ENCODE results near the gene DPP6.

DNA sequence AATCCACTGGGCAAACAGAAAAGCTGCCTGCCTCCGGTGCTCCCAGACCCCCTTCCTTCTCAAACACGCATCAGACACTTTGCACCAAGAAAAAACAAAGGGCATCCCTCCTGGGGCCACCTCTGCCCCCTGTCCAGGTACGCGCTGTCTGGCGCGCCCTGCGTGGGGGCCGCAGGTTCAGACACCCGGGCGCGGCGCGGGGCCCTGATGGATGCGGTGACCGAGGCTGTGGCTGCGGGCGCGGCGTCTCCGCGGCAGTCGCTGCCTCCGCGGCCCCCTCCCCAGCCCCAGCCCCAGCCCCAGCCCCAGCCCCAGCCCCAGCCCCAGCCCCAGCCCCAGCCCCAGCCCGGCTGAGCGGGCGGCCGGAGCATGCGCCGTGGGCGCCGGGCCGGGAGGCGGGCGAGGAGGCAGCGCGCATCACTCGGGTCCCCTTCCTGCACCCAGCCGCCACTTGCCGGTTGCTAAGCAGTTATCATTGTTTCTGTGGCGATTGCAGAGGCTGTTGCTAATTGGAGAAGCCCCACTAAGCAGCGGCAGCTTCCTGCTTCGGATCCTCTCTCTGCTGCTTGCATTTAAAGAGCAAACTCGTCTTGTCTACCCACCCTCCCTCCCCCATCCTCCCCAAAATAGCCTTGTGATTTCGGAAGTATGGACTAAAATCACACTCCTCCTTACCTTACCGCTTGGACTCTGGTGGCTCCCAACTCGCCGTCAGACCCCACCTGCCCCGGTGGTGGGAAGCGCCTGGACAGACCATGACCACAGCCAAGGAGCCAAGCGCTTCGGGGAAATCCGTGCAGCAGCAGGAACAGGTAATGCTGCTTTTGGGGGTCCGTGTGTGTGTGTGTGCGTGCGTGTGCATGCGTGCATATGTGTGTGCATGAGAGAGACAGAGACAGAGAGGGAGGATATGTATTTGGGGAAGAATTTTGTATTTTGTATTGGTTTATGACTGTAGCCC, 252.8 kb downstream of the DPP6 start:
- TF ChIP-seq, protein P1, sequence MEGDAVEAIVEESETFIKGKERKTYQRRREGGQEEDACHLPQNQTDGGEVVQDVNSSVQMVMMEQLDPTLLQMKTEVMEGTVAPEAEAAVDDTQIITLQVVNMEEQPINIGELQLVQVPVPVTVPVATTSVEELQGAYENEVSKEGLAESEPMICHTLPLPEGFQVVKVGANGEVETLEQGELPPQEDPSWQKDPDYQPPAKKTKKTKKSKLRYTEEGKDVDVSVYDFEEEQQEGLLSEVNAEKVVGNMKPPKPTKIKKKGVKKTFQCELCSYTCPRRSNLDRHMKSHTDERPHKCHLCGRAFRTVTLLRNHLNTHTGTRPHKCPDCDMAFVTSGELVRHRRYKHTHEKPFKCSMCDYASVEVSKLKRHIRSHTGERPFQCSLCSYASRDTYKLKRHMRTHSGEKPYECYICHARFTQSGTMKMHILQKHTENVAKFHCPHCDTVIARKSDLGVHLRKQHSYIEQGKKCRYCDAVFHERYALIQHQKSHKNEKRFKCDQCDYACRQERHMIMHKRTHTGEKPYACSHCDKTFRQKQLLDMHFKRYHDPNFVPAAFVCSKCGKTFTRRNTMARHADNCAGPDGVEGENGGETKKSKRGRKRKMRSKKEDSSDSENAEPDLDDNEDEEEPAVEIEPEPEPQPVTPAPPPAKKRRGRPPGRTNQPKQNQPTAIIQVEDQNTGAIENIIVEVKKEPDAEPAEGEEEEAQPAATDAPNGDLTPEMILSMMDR (IDR thresholded peaks at IDR 0.05; ENCODE audit: low read depth, low read length): no peak
- TF ChIP-seq POLR2A (IDR thresholded peaks at IDR 0.05; ENCODE audit: extremely low read depth, insufficient read length): no peak
